ENCODE data around the gene APBB2. TPM values are rescaled to one million over a fixed set of nuclear protein-coding genes. Genes with fewer than 3 reads are reported as not detected.
"Not testable (repeated sequence)": the region's sequence is repeated elsewhere in the genome, so short reads cannot be mapped to it uniquely, and the experiment has no call there.

APBB2 gene
- total RNA-seq, 1 donor from 2014 or later, result 50.8 TPM

GRCh38 chr4:40916880-40917279 is 297.5 kb downstream of the APBB2 start:
- peak; percentile 80 for DNase-seq (ENCODE audit: low read depth)

DNA sequence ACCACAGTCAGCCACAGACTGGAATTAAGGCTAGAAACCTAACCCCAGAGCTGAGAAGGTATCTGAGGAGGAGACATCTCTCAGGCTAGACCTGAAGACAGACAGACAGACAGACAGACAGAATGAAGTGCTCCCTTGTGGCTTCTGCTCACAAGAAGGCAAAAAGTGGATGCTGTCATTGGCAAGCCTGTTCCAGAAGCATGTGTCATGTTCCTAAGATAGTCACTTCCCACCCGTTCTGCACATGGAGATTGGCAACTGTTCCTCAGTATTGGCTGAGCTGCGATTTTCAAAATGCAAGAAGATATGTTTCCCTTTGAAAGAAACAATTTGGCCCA is 298.2 kb downstream of the APBB2 start:
- DNase-seq (ENCODE audit: low read depth), result peak; percentile 90

DNA sequence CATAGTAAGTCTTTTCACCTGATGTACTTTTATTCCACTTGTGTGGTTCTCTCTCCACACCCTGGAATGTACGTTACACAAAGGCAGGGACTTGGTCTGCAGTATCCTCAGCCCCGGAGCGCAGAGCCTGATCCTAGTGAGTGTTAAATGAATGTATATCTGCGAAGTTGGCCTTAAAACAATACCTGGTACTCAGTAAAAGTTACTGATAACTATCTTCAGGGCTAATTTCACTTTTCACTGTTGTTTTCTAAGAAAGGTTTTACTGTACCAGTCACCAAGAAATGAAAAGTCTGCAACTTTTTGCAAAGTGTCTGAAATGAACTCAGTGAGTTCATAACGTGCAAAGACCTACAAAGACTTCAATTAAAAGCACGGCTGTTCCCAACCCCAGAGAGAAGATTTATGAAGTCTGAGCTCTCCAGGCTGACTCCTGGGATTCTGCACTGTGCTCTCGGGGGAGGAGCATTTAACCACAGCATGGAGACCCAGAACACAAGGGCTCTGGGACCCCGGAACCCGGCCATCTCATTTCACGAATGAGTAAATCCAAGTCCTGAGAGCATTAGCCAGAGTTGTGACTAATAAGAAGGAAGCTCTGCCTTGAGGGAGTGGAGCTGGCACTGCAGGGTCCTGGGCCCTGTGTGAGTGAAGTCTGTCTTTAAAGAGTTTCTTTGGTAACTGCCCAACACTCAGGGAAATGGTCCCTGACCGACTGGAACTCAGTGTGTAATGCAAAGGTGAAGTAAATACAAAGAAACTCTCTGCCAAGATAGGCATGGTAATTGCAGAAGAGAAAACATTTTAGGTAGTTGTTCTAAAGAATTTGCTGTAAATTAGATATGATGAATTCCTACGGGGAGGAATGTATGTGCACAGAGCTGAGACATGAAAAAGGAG is 298.8 kb downstream of the APBB2 start:
- peak; percentile 33 for DNase-seq (ENCODE audit: low read depth)

DNA sequence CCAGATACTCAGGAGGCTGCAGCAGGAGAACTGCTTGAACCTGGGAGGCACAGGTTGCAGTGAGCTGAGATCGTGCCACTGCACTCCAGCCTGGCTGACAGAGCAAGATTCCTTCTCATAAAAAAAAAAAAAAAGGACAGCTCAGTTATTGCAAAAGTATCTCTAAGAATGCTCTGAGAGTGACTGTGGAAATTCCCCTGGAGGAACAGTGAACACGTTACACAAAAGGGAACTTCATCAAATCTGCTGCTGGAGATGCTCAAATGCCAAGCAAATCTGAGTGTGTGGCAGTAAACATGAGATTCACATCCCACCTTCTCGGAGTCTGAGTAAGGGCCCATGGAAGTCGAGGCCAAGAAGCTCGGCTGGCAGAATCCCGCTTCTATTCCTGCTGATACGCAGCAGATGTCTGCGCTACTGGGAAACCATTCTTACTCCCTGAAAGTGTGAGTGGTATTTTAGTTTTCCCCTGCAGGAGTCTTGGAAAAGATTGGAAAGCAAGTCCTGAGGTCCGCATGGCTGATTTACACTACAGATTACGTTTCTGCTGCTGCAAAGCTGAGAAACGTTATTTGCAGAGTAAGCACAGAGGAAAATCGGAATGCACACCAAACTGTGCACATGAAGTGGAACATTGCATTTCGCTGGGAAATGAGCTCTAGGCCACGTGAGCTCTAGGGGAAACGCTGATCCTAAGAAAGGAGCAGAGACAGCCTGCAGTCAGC is 301.7 kb downstream of the APBB2 start:
- no peak for DNase-seq (ENCODE audit: low read depth)

GRCh38 chr4:40910706-40911105 is 303.6 kb downstream of the APBB2 start:
- DNase-seq (ENCODE audit: low read depth), result no peak

GRCh38 chr4:40909363-40909876 is 304.9 kb downstream of the APBB2 start:
- peak; percentile 69 for DNase-seq (ENCODE audit: low read depth)

DNA sequence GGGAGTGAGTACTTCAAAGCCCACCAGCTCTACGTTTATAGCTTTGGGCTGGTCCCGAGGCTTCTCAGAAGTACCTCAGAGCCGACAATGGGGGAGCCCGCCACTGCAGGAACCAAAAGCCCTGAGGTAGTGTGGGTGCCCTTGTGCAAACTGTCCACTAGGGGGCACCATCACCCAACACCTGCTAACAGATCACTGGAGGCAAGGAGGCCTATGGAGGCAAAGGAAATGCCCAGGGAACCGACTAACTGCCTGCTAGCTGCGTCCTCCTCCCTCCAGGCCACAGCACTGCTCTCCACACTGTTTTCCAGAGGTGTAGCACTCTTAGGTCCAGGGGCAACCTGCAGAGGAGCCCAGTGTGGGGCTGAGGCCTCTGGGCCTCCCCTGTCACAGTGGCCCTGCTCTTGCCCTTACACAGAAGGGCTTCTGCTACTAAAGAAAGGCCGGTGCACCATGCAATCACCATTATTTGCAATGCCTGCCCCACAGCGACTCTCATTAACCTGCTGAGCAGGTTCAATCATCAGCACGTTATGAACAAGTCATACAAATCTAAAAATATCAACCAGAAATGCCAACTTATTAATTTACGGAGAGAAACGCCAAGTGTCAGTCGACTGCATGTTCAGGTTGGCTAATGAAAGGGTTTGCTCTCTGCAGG is 305.5 kb downstream of the APBB2 start:
- DNase-seq (ENCODE audit: low read depth), result peak; percentile 74

- no peak for DNase-seq (ENCODE audit: low read depth)
Observed at GRCh38 chr4:40908297-40908696, 306.0 kb downstream of the APBB2 start.

GRCh38 chr4:40905414-40905813 is 308.9 kb downstream of the APBB2 start:
- DNase-seq (ENCODE audit: low read depth), result no peak

DNA sequence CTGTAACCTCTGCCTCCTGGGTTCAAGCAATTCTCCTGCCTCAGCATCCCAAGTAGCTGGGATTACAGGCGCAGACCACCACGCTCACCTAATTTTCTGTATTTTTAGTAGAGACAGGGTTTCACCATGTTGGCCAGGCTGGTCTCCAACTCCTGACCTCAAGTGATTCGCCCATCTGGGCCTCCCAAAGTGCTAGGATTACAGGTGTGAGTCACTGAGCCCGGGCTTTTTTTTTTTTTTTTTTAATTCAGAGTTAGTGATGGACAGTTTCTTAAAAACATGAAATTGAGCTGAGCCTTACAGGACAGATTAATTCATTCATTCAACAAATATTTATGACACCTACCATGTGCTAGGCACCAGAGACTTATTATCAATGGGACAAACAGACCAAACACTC is 313.8 kb downstream of the APBB2 start:
- DNase-seq (ENCODE audit: low read depth), result not testable (repeated sequence)

GRCh38 chr4:40897557-40898203 is 316.7 kb downstream of the APBB2 start:
- DNase-seq (ENCODE audit: low read depth), result peak; percentile 81

DNA sequence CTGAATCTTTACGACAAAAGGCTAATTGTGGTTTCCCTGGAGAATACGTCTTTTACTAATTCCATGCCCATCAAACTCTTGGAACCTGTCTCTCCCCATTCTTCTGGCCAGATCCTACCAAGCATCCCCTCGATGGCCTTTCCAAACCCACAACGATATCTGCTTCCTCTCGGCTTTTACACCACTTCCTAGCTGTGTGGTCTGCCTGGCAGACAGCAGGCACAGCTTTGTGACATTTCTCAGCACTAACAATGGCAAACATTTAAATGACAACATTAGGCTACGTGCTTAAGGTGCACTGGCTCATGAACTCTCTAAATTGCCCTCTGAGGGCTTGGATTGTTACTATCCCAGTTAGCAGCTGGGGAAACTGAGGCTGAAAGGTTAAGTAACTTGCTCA is 323.6 kb downstream of the APBB2 start:
- no peak for DNase-seq (ENCODE audit: low read depth)

- no peak for DNase-seq (ENCODE audit: low read depth)
Observed at GRCh38 chr4:40890199-40890598, 324.1 kb downstream of the APBB2 start.

DNA sequence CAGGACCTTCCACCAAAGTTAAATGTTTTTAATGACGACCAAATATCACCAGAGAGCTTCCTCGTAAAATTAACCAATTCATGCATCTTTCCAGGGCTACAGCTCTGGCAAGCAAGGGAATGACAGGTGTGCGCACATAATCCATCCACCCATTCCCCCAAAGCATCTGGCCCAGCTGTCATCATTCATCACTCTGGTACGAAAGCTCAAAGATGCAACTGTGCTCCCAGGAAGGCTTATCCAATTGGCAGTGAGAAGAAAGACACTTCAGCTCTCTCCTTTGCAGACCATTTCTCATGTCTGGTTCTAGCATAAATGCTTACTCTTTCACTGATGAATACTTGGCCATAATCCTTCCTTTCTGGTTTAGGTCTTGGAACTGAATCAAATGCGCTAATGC is 325.4 kb downstream of the APBB2 start:
- DNase-seq (ENCODE audit: low read depth), result peak; percentile 66

DNA sequence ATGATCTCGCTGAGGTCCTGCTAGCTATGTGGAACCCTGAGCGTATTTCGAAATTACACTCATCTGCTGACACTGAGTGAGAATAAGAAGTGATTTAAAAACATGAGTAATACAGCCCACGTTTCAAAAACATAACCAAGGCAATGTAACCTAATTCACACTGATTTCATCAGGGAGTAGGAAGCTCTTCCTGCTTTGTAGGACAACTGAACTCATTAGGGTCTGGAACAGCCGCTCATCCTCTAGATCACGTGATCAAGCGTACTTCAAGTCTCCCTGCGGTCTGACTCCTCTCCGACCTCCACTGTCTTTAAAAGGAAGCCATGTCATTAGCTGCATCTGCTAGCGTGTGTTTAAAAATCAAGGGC is 326.6 kb downstream of the APBB2 start:
- DNase-seq (ENCODE audit: low read depth), result peak; percentile 91

- no peak for DNase-seq (ENCODE audit: low read depth)
Observed at GRCh38 chr4:40886931-40887763, 327.2 kb downstream of the APBB2 start.

DNA sequence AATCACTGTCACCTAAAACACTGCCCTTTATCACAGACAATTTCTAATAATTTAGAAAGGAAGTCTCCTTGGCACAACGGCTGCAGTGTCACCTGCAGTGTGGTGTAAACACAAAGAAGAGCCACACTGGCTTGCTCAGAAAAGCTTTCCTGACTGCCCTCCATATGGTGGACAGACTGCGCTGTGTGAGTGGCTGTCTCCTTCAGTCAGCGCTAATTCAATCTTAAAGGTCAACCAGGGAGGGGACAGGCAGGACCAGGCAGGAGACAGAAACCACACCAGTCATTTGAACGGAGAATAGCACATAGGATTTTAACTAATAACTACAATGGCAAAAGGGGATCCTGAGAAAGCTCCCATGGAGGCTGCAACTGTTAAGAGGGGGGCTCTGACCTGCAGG is 332.5 kb downstream of the APBB2 start:
- no peak for DNase-seq (ENCODE audit: low read depth)

DNA sequence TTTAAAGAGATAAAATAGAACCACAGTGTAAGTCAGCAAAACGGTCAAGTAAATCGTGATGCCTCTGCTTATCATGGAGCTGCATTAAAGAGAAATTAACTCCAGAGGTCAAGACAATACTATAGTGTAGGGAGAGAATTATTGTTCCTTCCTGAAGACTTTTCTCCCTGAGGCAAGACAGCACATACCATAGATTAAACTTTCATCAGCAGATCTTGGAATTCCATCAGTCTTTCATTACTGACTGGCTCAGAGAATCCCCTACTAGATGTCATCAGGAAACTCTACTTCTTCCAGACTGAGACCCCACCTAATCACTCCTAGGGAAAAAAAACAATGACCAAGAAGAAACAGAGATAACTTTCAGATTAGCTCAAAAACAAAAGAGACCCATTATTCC is 333.2 kb downstream of the APBB2 start:
- DNase-seq (ENCODE audit: low read depth), result no peak

DNA sequence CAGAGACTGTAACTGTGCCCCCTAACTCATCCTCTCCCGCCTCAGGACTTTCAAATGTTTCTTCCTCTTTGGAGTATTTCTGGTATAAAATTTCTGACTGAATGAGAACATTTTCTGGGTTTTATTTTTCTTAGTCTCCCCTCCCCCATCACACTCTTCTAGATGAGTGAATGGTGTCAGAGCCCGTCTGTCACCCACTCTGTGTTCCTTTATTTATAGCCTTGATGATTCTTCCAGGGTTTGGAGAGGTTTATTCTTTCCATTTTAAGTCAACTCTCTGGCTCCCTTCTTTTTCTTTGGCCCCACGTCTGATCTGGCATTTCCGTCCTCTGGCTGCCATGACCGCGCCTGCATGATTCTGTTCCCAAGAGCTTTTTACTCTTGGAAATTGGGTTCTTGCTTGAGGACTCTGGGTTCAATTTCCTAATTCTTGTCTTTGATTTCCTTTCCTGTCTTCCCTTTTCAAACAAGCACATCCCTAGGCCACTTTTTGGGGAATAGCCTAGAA is 335.7 kb downstream of the APBB2 start:
- DNase-seq (ENCODE audit: low read depth), result no peak

DNA sequence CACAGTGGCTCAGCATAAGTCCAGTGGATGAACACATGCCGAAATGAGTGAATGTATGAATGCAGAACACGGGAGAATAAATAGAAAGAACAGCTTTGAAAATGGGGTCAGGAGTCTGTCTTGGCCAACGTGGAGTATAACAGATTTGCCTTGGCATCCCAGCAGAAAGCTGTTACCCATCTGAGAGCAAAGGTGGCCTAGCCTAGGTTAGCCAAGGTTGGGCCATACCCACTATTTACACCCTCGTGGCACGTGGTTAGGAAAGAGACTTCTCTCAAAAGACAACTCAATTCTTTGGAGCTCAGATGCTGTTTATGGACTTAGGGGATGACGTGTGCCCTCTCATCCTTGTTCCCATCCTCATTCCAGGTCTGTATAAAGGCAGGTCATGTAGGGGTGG is 337.3 kb downstream of the APBB2 start:
- DNase-seq (ENCODE audit: low read depth), result no peak
